CD14-positive monocyte (primary cell): ENCODE measurements around the gene USP24. TPM values are rescaled to one million over a fixed set of nuclear protein-coding genes. Genes with fewer than 3 reads are reported as not detected.

Experiments used
- DNase-seq, 3 donors: peaks; one replicate each; pipeline ENCODE4 v3.0.0-alpha.2; 2011 to 2022
- H2AFZ ChIP-seq: 2 replicates; pipeline ENCODE4 v1.6.0; 2012; ENCODE audit warnings: mild to moderate bottlenecking, low read depth, low read length, inconsistent platforms; ENCODE audit not compliant: insufficient read depth, poor library complexity, severe bottlenecking
- H3K27ac ChIP-seq, 2 donors: 1 replicate in 1 of 2; 2 replicates in 1 of 2; pipeline ENCODE4 v1.5.1; 2012 to 2013; ENCODE audit warnings: low read length in 2 of 2, control low read depth in 1 of 2, inconsistent platforms in 1 of 2, low read depth in 1 of 2, mild to moderate bottlenecking in 1 of 2
- H3K27me3 ChIP-seq, 2 donors: one replicate each; pipeline versions ENCODE4 v1.6.0 to v1.6.1; 2011 to 2013; ENCODE audit warnings: low read length in 2 of 2; ENCODE audit not compliant: control insufficient read depth in 2 of 2, insufficient read depth in 2 of 2
- H3K36me3 ChIP-seq, 2 donors: replicated peaks in 1 of 2; 1 replicate in 1 of 2; 2 replicates in 1 of 2; pipeline versions ENCODE4 v1.5.1 to v1.6.1; 2012 to 2013; ENCODE audit warnings: low read length in 2 of 2, control low read depth in 1 of 2, inconsistent platforms in 1 of 2, mild to moderate bottlenecking in 1 of 2; ENCODE audit not compliant: insufficient read depth in 2 of 2, control insufficient read depth in 1 of 2
- H3K4me1 ChIP-seq, 2 donors: 1 replicate in 1 of 2; 2 replicates in 1 of 2; pipeline versions ENCODE4 v1.5.1 to v1.6.1; 2012 to 2013; ENCODE audit warnings: low read length in 2 of 2, control low read depth in 1 of 2, inconsistent platforms in 1 of 2, mild to moderate bottlenecking in 1 of 2, moderate library complexity in 1 of 2; ENCODE audit not compliant: insufficient read depth in 2 of 2, control insufficient read depth in 1 of 2
- H3K4me2 ChIP-seq: replicated peaks from 2 replicates; pipeline ENCODE3; 2012; ENCODE audit warnings: low read length, moderate library complexity, mild to moderate bottlenecking; ENCODE audit not compliant: poor library complexity, severe bottlenecking; ENCODE audit errors: extremely low read depth
- H3K4me3 ChIP-seq, 3 experiments: fragments of 200-600 bp in 1 of 3; sonication (generic) in 1 of 3; replicated peaks in 1 of 3; 1 replicate in 2 of 3; 2 replicates in 1 of 3; pipeline ENCODE4 v1.5.1; 2011 to 2013; ENCODE audit warnings: low read length in 3 of 3, mild to moderate bottlenecking in 3 of 3, control low read depth in 2 of 3, low read depth in 2 of 3, inconsistent platforms in 1 of 3, moderate library complexity in 1 of 3
- H3K79me2 ChIP-seq: 2 replicates; pipeline ENCODE4 v1.6.0; 2012; ENCODE audit warnings: mild to moderate bottlenecking, control low read depth, inconsistent platforms, low read length, moderate library complexity; ENCODE audit not compliant: insufficient read depth
- H3K9ac ChIP-seq: 2 replicates; pipeline ENCODE4 v1.6.0; 2017; ENCODE audit warnings: low read length, mild to moderate bottlenecking; ENCODE audit not compliant: insufficient read depth, poor library complexity, severe bottlenecking
- H3K9me3 ChIP-seq, 2 donors: replicated peaks in 1 of 2; 1 replicate in 1 of 2; 2 replicates in 1 of 2; pipeline versions ENCODE4 v1.5.1 to v1.6.1; 2012 to 2013; ENCODE audit warnings: low read length in 2 of 2, control low read depth in 1 of 2; ENCODE audit not compliant: control insufficient read depth in 1 of 2, insufficient read depth in 1 of 2
- H4K20me1 ChIP-seq: 2 replicates; pipeline ENCODE4 v1.6.0; 2012; ENCODE audit warnings: mild to moderate bottlenecking, low read length, control low read depth, moderate library complexity; ENCODE audit not compliant: insufficient read depth
- H3K27ac Mint-ChIP-seq, 7 donors: one replicate each; pipeline ENCODE4 v1.8.0; 2020; ENCODE audit warnings: mild to moderate bottlenecking in 7 of 7, mixed read lengths in 7 of 7, moderate library complexity in 6 of 7, inconsistent platforms in 2 of 7
- H3K27me3 Mint-ChIP-seq, 3 donors: one replicate each; pipeline ENCODE4 v1.8.0; 2021 to 2022; ENCODE audit warnings: low read depth in 3 of 3, mild to moderate bottlenecking in 3 of 3, mixed read lengths in 3 of 3, moderate library complexity in 3 of 3, inconsistent platforms in 1 of 3
- H3K36me3 Mint-ChIP-seq, 2 donors: one replicate each; pipeline ENCODE4 v1.8.0; 2020; ENCODE audit warnings: mixed read lengths in 2 of 2, inconsistent platforms in 1 of 2, mild to moderate bottlenecking in 1 of 2
- H3K4me1 Mint-ChIP-seq: one replicate; pipeline ENCODE4 v1.8.0; 2020; ENCODE audit warnings: mild to moderate bottlenecking, mixed read lengths
- H3K4me3 Mint-ChIP-seq, 2 donors: one replicate each; pipeline ENCODE4 v1.8.0; 2020; ENCODE audit warnings: mild to moderate bottlenecking in 2 of 2, mixed read lengths in 2 of 2, moderate library complexity in 1 of 2
- H3K9me3 Mint-ChIP-seq, 7 donors: one replicate each; pipeline ENCODE4 v1.8.0; 2020 to 2022; ENCODE audit warnings: mixed read lengths in 7 of 7, mild to moderate bottlenecking in 6 of 7, moderate library complexity in 6 of 7, inconsistent platforms in 2 of 7
- CTCF ChIP-seq: fragments of 200-600 bp; IDR thresholded peaks from one replicate; pipeline ENCODE4 v1.8.0; 2022; ENCODE audit warnings: antibody characterized with exemption, mild to moderate bottlenecking
- WGBS: methylation state at CpG from one replicate; pipeline ENCODE4 v1.1.5; 2013; ENCODE audit warnings: missing lambda C conversion rate; ENCODE audit not compliant: insufficient coverage; 5-methylcytosine and 5-hydroxymethylcytosine counted together
- intact Hi-C, 2 donors: fragments of 100-400 bp; cut with micrococcal nuclease; formaldehyde crosslinking; loops; one replicate each; pipeline versions ENCODE4 v1.15.0 to v1.15.1; 2023
- polyA plus RNA-seq, 3 donors: library from polyadenylated mRNA; depleted of rRNA in 1 of 3; unstranded in 2 of 3; stranded (reverse) in 1 of 3; fragments of 300-500 nt in 2 of 3; fragments of >200 nt in 1 of 3; fragmentation: Illumina TruSeq in 2 of 3; gene quantifications; 1 replicate in 2 of 3; 2 replicates in 1 of 3; pipeline ENCODE4 v1.2.3, GENCODE V29; 2012 to 2021

Gene USP24
- polyA plus RNA-seq, 3 donors = 1.1 to 14.2 (median 2.1) TPM

- TF ChIP-seq CTCF = no peak
- Histone ChIP-seq H3K36me3 (peaks cover 74 to 92% of the 10 kb centered on the region in 2 donors), H3K9me3 (no peaks in the 10 kb centered on the region), H3K27me3 (no peaks in the 10 kb centered on the region), H3K4me3 (no peak overlapping the region), H4K20me1 (peaks cover 9% of the 10 kb centered on the region), H3K4me2 (no peak overlapping the region), H3K4me1 (peaks cover 19 to 22% of the 10 kb centered on the region in 2 donors), H3K27ac (no peak overlapping the region), H2AFZ (no peak overlapping the region), H3K79me2 (no peaks in the 10 kb centered on the region), H3K9ac (no peak overlapping the region)
- DNase-seq = no peak
- Mint-ChIP-seq H3K4me3 (no peak overlapping the region), H3K27ac (no peak overlapping the region), H3K36me3 (peaks cover 43 to 71% of the 10 kb centered on the region in 2 donors), H3K4me1 (peaks cover 20% of the 10 kb centered on the region), H3K9me3 (peaks cover 0 to 7% (median 0%) of the 10 kb centered on the region in 7 donors), H3K27me3 (no peaks in the 10 kb centered on the region)
- 100% methylated on average over 1 of the region's 2 CpGs for WGBS
- intact Hi-C loops = no loop called here
Measured at GRCh38 chr1:55131801-55132200, 83.4 kb downstream of the USP24 start.

GRCh38 chr1:55131218-55131617 is 83.9 kb downstream of the USP24 start:
- Mint-ChIP-seq H3K27me3 (no peaks in the 10 kb centered on the region), H3K4me1 (peaks cover 20% of the 10 kb centered on the region), H3K9me3 (peaks cover 0 to 7% (median 0%) of the 10 kb centered on the region in 7 donors), H3K36me3 (peaks cover 49 to 77% of the 10 kb centered on the region in 2 donors), H3K4me3 (no peak overlapping the region), H3K27ac (no peak overlapping the region)
- no peak overlapping the region for H3K27ac ChIP-seq
- H4K20me1 ChIP-seq = peaks cover 9% of the 10 kb centered on the region
- H3K4me2 ChIP-seq = no peak overlapping the region
- intact Hi-C loops = no loop called here
- peaks cover 19 to 22% of the 10 kb centered on the region in 2 donors for H3K4me1 ChIP-seq
- TF ChIP-seq CTCF = no peak
- H3K9me3 ChIP-seq = no peaks in the 10 kb centered on the region
- H3K36me3 ChIP-seq = peaks cover 74 to 92% of the 10 kb centered on the region in 2 donors
- no peaks in the 10 kb centered on the region for H3K27me3 ChIP-seq
- no peak overlapping the region for H3K4me3 ChIP-seq
- no peaks in the 10 kb centered on the region for H3K79me2 ChIP-seq
- DNase-seq = no peak
- WGBS = no CpG with 5 or more reads among the region's 2 CpGs
- no peak overlapping the region for H3K9ac ChIP-seq
- H2AFZ ChIP-seq = no peak overlapping the region
